ENCODE data around the gene PEG3.

Gene PEG3

GRCh38 chr19:56806639-56807038 is 33.9 kb downstream of the PEG3 start:
- no peak for DNase-seq

Data from 8988T (cell line).